ENCODE data around the gene AACS.
"Not testable (repeated sequence)": the region's sequence is repeated elsewhere in the genome, so short reads cannot be mapped to it uniquely, and the experiment has no call there.

AACS gene

DNA sequence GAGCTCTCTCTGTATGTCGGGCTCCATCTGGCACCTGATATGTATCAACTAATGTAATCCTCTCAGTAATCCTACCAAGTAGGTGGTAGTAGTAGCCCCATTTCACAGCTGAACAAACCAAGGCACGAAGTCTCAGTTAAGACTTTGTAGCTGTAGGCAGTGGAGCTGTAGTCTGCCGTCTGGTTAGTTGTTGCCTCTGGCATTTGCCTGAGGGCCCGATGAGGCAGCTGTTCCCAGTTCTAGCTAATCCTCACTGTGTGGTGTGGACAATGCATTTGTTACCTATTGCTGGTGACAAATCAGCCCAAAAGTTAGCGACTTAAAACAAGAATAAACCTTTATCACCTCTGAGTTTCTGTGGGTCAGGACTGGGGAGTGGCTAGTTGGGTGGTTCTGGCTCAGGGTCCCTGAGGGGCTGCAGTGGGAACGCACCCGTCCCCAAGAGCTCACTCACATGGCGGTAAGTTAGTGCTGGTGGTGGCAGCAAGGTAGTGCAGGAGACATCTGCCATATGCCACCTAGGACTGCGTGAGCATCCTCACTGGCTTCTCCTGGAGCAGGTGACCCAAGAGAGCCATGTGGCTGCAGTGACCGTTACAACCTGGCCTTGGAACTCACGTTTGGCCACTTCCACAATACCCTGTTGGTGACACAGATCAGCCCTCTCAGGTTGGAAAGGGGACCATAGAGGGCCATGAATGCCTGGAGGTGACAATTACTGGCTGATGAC is 5.6 kb downstream of the AACS start:
- DNase-seq (ENCODE audit: extremely low read depth, low read depth) = no peak
- TF ChIP-seq, protein P1, sequence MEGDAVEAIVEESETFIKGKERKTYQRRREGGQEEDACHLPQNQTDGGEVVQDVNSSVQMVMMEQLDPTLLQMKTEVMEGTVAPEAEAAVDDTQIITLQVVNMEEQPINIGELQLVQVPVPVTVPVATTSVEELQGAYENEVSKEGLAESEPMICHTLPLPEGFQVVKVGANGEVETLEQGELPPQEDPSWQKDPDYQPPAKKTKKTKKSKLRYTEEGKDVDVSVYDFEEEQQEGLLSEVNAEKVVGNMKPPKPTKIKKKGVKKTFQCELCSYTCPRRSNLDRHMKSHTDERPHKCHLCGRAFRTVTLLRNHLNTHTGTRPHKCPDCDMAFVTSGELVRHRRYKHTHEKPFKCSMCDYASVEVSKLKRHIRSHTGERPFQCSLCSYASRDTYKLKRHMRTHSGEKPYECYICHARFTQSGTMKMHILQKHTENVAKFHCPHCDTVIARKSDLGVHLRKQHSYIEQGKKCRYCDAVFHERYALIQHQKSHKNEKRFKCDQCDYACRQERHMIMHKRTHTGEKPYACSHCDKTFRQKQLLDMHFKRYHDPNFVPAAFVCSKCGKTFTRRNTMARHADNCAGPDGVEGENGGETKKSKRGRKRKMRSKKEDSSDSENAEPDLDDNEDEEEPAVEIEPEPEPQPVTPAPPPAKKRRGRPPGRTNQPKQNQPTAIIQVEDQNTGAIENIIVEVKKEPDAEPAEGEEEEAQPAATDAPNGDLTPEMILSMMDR (IDR thresholded peaks at IDR 0.05; ENCODE audit: low read depth, low read length) = no peak

GRCh38 chr12:125071456-125071855 is 6.2 kb downstream of the AACS start:
- TF ChIP-seq, protein P1 (IDR thresholded peaks at IDR 0.05; ENCODE audit: low read depth, low read length) = no peak
- no peak for DNase-seq (ENCODE audit: extremely low read depth, low read depth)

GRCh38 chr12:125072496-125072895 is 7.3 kb downstream of the AACS start:
- TF ChIP-seq, protein P1 (IDR thresholded peaks at IDR 0.05; ENCODE audit: low read depth, low read length) = no peak
- no peak for DNase-seq (ENCODE audit: extremely low read depth, low read depth)

- not testable (repeated sequence) for DNase-seq (ENCODE audit: extremely low read depth, low read depth)
These were observed 9.1 kb downstream of the AACS start for GRCh38 chr12:125074294-125074693.

GRCh38 chr12:125076103-125076502 is 10.9 kb downstream of the AACS start:
- no peak for DNase-seq (ENCODE audit: extremely low read depth, low read depth)
- TF ChIP-seq, protein P1 (IDR thresholded peaks at IDR 0.05; ENCODE audit: low read depth, low read length) = no peak

DNA sequence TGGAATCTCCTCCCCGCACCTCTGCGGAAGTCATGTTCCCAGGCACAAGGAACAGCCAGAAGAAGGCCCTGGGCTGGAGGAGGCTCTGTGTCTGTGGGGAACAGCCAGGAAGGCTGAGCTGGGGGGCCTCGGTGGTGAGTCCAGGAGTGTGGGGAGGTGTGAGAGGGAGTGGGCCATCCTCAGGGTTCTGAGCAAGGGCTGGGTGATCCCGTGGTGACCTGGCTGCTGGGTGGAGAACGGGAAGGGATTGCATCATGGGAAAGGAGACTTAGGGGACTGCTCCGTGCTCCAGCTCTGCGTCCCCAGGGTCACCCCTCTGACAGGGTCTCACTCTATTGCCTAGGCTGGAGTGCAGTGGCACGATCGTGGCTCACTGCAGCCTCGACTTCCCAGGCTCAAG is 13.8 kb downstream of the AACS start:
- TF ChIP-seq, protein P1 (IDR thresholded peaks at IDR 0.05; ENCODE audit: low read depth, low read length) = no peak
- DNase-seq (ENCODE audit: extremely low read depth, low read depth) = no peak

GRCh38 chr12:125079648-125080645 is 14.7 kb downstream of the AACS start:
- DNase-seq (ENCODE audit: extremely low read depth, low read depth) = no peak
- TF ChIP-seq, protein P1 (IDR thresholded peaks at IDR 0.05; ENCODE audit: low read depth, low read length) = no peak
